DMS153 treated with DMSO at 0.1 percent for 48 hours (cell line): Measurements from ENCODE around the gene WRNIP1.
"Not testable (repeated sequence)": the region's sequence is repeated elsewhere in the genome, so short reads cannot be mapped to it uniquely, and the experiment has no call there.

Experiments used
- DNase-seq: peaks from one replicate; lab custom pipeline; 2025; ENCODE audit not compliant: unreplicated experiment; lab: John Stamatoyannopoulos, UW

Gene WRNIP1

GRCh38 chr6:2782825-2783187, 17.6 kb downstream of the WRNIP1 start:
- no peak for DNase-seq

- no peak for DNase-seq
Observed at GRCh38 chr6:2783188-2783963, 18.2 kb downstream of the WRNIP1 start.

GRCh38 chr6:2784061-2784460, 18.9 kb downstream of the WRNIP1 start:
- no peak for DNase-seq

GRCh38 chr6:2784930-2785329, 19.7 kb downstream of the WRNIP1 start:
- no peak for DNase-seq

GRCh38 chr6:2786269-2786668, 21.1 kb downstream of the WRNIP1 start:
- no peak for DNase-seq

GRCh38 chr6:2790588-2791449, 25.6 kb downstream of the WRNIP1 start:
- DNase-seq = peak; percentile 7

GRCh38 chr6:2791450-2791974, 26.3 kb downstream of the WRNIP1 start:
- no peak for DNase-seq

GRCh38 chr6:2792330-2793110, 27.3 kb downstream of the WRNIP1 start:
- no peak for DNase-seq

- no peak for DNase-seq
Observed at GRCh38 chr6:2793534-2794151, 28.4 kb downstream of the WRNIP1 start.

GRCh38 chr6:2794171-2794730, 29.1 kb downstream of the WRNIP1 start:
- no peak for DNase-seq

- no peak for DNase-seq
Observed at GRCh38 chr6:2795162-2795561, 30.0 kb downstream of the WRNIP1 start.

GRCh38 chr6:2795956-2796355, 30.8 kb downstream of the WRNIP1 start:
- DNase-seq = no peak

GRCh38 chr6:2796861-2797260, 31.7 kb downstream of the WRNIP1 start:
- DNase-seq = no peak

GRCh38 chr6:2797564-2798031, 32.4 kb downstream of the WRNIP1 start:
- no peak for DNase-seq

GRCh38 chr6:2798586-2799134, 33.5 kb downstream of the WRNIP1 start:
- no peak for DNase-seq

- DNase-seq = no peak
Observed at GRCh38 chr6:2799936-2800527, 34.8 kb downstream of the WRNIP1 start.

- no peak for DNase-seq
Observed at GRCh38 chr6:2800552-2801316, 35.5 kb downstream of the WRNIP1 start.

GRCh38 chr6:2801687-2802086, 36.5 kb downstream of the WRNIP1 start:
- DNase-seq = not testable (repeated sequence)

GRCh38 chr6:2802521-2803060, 37.4 kb downstream of the WRNIP1 start:
- no peak for DNase-seq
